D721Med (cell line): ENCODE measurements around the gene KIF9.
"Not testable (repeated sequence)": the region's sequence is repeated elsewhere in the genome, so short reads cannot be mapped to it uniquely, and the experiment has no call there.

Experiments used
- DNase-seq: peaks from one replicate; pipeline ENCODE4 v3.0.0; 2011; ENCODE audit warnings: low spot score; ENCODE audit not compliant: insufficient read length
- FAIRE-seq: peaks from 2 replicates; lab custom pipeline; 2011; peaks lifted over from hg19 to GRCh38; lab: Jason Lieb, UNC
- TF ChIP-seq, protein P1 (sequence below): IDR thresholded peaks from 2 replicates; pipeline ENCODE4 v1.5.1; 2012; ENCODE audit warnings: mild to moderate bottlenecking, control low read depth; ENCODE audit not compliant: insufficient read depth; ENCODE audit errors: missing control alignments

The KIF9 gene, protein sequence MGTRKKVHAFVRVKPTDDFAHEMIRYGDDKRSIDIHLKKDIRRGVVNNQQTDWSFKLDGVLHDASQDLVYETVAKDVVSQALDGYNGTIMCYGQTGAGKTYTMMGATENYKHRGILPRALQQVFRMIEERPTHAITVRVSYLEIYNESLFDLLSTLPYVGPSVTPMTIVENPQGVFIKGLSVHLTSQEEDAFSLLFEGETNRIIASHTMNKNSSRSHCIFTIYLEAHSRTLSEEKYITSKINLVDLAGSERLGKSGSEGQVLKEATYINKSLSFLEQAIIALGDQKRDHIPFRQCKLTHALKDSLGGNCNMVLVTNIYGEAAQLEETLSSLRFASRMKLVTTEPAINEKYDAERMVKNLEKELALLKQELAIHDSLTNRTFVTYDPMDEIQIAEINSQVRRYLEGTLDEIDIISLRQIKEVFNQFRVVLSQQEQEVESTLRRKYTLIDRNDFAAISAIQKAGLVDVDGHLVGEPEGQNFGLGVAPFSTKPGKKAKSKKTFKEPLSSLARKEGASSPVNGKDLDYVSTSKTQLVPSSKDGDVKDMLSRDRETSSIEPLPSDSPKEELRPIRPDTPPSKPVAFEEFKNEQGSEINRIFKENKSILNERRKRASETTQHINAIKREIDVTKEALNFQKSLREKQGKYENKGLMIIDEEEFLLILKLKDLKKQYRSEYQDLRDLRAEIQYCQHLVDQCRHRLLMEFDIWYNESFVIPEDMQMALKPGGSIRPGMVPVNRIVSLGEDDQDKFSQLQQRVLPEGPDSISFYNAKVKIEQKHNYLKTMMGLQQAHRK

DNA sequence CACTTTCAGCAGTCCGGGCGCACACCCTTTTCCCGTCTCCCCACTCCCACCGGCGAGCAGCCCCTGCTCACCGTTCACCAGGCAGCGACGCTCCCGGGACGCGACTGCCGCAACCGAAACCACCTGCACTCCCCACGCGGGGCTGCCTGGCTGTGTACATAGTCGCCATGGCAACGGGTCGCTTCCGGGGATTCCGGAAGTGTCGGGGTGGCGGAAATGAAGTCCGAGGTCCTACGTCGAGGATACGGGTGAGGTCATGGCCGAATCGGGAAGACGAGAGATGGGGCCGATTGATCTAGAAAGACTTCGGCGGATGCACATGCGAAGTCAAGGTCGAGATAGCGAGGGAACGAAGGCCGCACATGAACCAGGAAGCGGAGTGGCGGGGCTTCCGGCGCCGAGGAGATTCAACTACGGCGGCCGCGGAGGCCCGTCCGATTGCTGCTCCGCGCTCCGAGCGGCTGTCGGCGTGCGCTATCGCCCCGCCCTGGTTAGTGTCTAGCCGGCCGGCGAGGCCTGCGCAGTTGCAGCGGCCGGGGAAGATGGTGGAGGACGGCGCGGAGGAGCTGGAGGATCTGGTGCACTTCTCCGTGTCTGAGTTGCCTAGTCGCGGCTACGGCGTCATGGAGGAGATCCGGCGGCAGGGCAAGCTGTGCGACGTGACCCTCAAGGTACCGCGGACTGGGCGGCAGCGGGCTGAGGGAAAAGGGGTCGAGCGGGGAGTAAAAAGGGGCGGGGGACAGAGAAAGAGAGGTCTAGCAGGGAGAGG lies at the start of gene KIF9, which contains the start of gene KLHL18:
Gene KIF9, minus strand, starts transcription at position 376 of the 769 bp plus-strand sequence. CDS start 5,425 bp downstream, outside the sequence.
Gene KLHL18, plus strand, starts transcription at position 521 of the 769 bp plus-strand sequence. Its CDS starts 22 bp downstream, at position 543.
- TF ChIP-seq, protein P1, sequence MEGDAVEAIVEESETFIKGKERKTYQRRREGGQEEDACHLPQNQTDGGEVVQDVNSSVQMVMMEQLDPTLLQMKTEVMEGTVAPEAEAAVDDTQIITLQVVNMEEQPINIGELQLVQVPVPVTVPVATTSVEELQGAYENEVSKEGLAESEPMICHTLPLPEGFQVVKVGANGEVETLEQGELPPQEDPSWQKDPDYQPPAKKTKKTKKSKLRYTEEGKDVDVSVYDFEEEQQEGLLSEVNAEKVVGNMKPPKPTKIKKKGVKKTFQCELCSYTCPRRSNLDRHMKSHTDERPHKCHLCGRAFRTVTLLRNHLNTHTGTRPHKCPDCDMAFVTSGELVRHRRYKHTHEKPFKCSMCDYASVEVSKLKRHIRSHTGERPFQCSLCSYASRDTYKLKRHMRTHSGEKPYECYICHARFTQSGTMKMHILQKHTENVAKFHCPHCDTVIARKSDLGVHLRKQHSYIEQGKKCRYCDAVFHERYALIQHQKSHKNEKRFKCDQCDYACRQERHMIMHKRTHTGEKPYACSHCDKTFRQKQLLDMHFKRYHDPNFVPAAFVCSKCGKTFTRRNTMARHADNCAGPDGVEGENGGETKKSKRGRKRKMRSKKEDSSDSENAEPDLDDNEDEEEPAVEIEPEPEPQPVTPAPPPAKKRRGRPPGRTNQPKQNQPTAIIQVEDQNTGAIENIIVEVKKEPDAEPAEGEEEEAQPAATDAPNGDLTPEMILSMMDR = no peak
- peak; percentile 93 for DNase-seq
- no peak for FAIRE-seq

- TF ChIP-seq, protein P1 = peak; percentile 84
- FAIRE-seq = peak; percentile 41
- peak; percentile 62 for DNase-seq
Measured at GRCh38 chr3:47324278-47324865, 41.8 kb upstream of the KIF9 start.

- FAIRE-seq = no peak
- TF ChIP-seq, protein P1 = no peak
Measured at GRCh38 chr3:47323431-47324277, 41.1 kb upstream of the KIF9 start.

GRCh38 chr3:47319956-47320355 lies 37.4 kb upstream of the KIF9 start:
- FAIRE-seq (no peak), DNase-seq (no peak)
- TF ChIP-seq, protein P1 = no peak

More at GRCh38 chr3:47323431-47324277, 41.1 kb upstream of the KIF9 start:
- DNase-seq = no peak

DNA sequence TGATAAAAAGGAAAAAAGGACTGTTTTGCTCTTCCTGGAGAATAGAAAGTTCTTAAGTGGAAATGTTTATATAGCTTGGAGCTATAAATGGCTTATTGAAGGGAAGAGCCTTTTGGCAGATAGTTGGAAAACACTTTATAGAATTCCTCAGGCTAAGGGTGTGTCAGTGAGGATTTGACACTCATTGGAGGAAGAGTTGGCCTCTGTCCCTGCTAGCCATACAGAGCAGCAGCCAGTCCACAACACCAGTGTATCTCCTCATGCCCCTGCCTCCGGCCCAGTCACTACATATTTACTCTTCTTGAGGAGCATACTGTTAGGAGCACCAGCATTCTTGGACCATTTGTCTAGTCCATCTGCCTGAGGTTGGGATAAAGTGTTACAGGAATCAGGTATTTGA lies 36.3 kb upstream of the KIF9 start:
- DNase-seq (no peak), FAIRE-seq (no peak)
- TF ChIP-seq, protein P1 = no peak

GRCh38 chr3:47316151-47316550 lies 33.6 kb upstream of the KIF9 start:
- not testable (repeated sequence) for FAIRE-seq, DNase-seq
